GM21723 (cell line): ENCODE measurements around the gene COG5.

ENCODE experiments used
- ATAC-seq: cut with Tn5 transposase; IDR thresholded peaks from one replicate; pipeline ENCODE4 v1.9.1; 2021; ENCODE audit warnings: mild to moderate bottlenecking, moderate library complexity; ENCODE audit not compliant: unreplicated experiment

COG5 gene

DNA sequence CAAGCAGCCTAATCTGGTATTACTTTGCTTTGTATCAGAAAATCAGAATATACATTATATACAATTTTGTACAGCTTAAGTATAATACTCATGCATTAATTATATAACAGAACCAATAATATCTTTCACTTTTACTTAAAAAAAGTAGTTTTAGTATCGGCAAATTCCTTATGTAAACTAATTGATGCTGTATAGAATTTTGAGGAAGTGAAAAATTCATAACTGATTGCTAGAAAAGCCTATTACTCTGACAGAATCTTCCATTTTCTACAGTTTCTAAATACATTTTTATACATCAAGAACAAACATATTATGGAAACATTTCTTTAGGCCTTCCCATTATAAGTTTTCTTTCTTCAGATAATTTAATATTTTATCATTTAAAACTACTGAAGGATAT, 217.8 kb downstream of the COG5 start:
- ATAC-seq = no peak

DNA sequence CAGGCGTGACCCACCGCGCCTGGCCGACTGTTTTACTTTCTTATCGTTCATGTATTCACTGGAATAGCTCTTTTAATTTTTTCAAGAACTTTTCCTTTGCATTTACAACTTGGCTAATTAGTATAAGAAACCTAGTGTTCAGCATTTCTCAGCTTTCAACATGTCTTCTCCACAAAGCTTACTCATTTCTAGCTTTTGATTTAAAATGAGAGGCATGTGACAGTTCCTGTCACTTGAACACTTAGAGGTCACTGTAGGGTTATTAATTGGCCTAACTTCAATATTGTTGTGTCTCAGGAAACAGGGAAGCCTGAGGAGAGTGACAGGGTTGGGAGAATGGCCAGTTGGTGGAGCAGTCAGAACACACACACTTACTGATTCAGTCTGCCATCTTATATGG, 218.9 kb downstream of the COG5 start:
- ATAC-seq = no peak

DNA sequence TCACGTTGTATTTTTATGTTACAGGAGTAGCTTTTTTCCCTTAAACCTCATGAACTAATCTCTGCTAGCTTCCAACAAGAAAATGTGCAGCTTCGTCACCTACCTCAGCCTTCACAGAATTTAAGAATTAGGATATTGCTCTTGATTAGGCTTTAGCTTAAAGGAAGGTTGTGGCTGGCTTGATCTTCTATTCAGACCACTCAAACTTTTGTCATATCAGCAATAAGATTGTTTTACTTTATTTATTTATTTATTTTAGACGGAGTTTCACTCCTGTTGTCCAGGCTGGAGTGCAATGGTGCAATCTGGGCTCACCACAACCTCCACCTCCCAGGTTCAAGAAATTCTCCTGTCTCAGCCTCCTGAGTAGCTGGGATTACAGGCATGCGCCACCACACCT, 219.4 kb downstream of the COG5 start:
- no peak for ATAC-seq

DNA sequence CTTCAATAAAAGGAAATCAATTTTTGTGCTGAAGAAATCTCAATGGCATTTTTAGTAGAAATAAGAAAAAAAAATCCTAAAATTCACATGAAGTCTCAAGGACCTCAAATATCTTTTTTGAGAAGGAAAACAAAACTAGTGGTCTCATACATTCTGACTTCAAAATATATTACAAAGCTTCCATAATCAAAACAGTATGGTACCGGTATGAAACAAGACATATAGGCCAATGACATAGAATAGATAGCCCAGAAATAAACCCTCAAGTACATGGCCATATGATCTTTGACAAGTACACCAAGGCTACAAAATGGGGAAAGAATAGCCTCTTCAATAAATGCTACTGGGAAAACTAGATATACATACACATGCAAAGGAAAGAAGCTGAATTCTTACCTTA, 225.6 kb downstream of the COG5 start:
- no peak for ATAC-seq

DNA sequence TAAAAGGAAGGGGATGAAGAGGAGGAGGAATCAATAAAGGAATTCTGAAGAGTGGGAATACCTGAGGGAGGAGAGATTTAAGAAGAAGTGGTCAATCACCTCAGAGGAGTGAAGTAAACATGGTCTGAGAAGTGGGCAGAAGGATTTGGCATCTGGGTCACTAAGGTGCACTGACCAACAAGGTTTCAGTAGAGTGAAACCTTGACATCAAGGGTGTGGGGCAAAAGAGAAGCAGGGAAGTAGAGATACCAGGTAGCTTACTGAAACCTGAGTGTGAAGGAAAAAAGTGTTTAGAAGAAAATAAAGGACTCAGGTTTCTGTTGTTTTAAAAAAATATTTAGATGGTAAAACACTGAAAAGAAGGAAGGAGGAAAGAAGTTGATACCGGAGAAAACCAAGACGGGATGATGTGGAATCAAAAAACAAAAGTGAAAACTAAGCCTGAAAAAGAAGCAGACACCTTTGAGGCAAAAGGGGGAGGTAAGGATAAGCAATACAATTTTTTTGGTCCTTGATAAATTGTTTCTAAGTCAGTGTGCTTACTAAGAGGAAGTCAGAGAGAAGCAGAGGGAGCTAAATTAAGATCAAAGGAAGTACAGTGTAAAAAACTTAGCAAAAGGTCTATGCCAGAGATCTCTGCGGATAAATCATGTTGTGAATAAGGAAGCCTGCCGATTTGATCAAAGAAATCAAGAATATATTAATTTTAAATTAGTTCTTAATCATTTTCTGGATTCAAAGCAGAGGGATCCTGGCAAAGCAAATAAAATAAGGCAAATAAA, 231.0 kb downstream of the COG5 start:
- peak; percentile 79 for ATAC-seq

DNA sequence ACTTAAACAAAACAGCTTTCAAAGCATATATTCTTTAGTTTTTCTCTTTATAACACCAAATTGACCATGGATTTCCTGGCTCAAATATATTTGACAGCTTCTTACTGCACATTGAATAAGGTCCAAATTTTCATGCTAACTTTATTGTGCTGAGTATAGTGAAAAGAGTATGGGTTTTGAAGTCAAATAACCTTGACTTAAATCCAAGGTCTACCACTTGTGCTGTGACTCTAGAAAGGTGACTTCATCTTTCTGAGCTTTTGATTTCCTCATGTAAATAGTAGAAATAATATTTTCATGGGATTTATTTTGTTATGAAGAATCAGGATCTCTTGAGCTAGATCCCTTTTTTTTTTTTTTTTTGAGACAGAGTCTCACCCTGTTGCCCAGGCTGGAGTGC, 233.2 kb downstream of the COG5 start:
- ATAC-seq = no peak

DNA sequence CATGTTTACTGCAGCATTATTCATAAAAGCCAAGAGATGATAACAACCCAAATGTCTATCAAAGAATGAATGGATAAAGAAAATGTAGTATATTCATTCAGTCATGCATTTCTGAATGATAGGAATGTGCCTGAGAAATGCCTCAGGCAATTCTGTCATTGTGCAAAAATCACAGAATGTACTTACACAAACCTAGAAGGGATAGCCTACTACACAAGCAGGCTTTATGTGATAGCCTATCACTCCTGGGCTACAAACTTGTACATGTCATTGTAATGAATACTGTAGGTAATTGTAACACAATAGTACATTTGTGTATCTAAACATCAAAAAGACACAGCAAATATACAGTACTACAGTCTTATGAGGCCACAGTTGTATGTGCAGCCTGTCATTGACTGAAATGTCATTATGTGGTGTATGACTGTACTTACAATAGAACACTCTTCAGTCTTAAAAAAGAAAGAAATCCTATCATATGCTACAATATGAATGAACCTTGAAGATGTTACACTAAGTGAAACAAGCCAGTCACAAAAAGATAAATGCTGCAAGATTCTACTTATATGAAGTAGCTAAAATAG, 235.6 kb downstream of the COG5 start:
- no peak for ATAC-seq

DNA sequence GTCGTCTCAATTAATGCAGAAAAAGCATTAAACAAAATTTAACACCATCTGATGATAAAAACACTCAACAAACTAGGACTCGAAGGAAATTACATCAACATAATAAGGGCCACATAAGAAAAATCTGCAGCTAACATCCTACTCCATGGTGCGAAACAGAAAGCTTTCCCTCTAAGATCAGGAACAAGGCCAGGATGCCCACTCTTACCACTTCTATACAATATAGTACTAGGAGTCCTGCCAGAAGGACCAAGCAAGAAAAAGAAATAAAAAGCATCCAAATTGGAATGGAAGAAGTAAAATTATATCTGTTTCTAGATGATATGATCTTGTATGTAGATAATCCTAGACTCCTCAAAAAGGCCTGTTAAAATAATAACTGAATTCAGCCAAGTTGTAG, 237.7 kb downstream of the COG5 start:
- no peak for ATAC-seq

DNA sequence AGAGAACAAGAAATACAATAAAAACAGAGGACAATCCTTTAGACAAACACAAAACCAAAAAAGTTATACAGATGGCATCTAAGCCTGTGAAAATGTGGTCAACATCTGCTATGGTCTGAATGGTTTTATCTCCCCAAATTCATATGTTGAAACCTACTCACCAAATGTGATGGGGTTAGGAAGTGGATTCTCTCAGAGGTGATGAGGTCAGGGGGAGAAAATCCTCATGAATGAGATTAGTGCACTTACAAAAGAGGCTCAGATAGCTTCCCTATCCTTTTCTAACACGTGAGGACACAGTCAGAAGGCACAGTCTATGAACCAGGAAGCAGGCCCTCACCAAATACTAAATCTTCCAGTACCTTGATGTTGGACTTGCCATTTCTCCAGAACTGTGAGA, 241.7 kb downstream of the COG5 start:
- ATAC-seq = no peak

DNA sequence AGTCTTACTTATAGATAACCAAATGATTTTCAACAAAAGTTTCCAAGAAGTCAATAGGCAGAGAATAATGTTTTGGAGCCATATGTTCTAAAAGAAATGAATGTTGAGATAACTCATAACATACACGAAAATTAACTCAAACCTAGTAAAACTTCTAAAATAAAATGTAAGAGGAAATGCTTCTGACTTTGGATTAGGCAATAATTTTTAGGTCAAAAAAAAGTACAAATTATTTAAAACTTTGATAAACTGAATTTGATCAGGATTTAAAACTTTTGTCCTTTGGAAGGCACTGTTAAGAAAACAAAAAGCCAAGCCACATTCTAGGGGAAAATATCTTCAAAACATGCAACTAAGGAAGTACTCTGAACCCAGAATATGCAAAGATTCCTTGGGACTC, 242.1 kb downstream of the COG5 start:
- ATAC-seq = no peak

DNA sequence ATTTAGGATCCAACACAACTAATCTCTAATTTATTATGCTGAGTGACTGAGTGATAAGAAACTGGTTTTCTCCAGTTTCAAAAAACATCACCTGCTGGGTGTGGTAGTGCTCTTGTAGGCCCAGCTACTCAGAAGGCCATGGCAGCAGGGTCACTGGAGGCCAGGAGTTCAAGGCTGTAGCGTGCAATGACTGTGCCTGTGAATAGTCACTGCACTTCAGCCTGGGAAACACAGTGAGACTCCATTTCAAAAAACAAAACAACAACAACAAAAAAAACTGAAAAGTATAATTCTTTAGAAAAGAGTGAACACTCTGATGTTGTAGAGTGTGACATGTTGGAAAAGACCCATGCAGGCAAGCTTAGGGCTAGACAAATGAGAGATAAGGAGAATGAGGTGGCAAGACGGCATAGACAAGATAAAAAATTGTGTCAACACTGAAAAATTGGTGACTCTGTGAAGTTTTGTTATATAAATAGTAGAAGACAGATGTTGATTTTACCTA, 243.9 kb downstream of the COG5 start:
- no peak for ATAC-seq

DNA sequence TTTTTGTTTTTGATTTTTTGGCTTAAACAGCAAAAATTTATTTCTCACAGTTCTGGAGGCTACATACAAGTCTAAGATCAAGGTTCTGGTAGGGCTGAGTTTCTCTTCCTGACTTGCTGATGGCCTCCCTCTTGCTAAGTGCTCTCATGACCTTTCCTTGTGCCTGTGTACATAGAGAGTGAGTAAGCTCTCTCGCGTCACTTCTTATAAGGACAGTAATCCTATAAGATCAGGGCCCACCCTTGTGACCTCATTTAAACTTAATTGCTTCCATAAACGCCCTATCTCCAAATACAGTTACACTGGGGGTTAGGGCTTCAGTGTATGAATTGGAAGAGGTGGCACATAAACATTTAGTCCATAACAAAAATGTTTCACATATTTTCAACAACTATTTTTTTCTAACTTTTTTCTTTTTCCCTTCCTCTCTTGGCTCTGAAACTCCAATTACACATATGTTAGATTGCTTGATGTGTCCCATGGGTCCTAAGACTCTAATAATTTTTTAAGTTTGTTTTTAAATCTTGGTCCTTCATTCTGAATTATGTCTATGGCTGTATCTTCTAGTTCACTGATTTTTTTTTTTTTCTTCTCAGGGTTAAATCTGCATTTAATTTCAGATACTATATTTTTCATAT, 245.1 kb downstream of the COG5 start:
- no peak for ATAC-seq

DNA sequence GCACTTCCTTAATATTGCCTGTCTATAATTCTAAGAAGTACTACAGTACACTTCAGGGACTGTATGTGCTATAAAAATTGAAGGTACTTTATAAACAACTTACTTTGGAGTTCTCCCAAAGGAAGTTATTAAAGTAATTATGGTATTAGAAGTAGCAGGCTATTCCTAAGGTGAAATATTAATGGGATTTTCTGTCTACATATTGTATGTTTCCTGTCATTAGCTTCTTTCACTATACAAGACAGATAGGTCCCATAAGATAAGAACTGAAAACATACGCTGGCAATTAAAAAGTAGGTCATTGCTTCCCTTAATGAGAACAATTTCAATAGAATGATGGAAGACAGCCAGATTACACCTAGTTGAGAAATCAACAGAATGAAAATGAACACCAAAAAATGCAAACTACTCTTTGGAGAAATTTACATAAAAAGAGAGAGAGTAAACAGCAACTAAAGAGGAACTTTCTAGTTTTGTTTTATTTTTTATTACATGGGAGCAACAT, 248.0 kb downstream of the COG5 start:
- ATAC-seq = no peak

DNA sequence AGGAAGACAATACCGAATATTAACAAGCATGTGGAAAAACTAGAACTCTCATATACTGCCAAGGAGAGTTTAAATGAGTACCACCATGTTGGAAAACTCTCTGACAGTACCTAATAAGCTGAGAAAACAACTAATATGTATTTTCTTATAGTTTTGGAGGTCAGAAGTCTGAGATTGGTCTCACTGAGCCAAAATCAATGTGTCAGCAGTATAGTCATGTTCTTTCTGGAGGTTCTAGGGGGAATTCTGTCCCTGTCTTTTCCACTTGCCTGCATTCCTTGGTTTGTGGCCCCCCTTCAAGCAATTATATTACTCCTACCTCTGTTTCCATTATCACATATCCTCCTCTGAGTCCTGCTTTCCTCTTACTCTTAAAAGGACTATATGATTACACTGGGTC, 250.4 kb downstream of the COG5 start:
- no peak for ATAC-seq

DNA sequence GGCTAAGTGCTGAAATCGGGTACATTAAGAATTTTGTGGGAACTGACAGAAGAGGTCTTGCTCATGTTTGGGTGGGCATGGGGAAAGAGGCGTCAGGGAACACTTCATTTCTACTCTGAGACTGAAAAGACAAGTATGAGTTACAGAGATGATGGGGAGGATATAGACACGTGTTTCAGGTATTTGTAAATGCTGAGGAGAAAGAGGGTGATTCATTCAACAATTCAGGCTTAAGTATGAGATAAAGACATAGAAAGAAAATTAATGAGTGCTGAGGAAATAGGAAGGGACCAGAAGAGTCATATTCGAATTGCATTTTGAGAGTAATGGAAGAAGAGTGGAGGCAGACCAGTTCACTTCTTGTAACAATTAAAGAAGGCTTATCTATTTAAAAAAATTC, 251.3 kb downstream of the COG5 start:
- no peak for ATAC-seq

DNA sequence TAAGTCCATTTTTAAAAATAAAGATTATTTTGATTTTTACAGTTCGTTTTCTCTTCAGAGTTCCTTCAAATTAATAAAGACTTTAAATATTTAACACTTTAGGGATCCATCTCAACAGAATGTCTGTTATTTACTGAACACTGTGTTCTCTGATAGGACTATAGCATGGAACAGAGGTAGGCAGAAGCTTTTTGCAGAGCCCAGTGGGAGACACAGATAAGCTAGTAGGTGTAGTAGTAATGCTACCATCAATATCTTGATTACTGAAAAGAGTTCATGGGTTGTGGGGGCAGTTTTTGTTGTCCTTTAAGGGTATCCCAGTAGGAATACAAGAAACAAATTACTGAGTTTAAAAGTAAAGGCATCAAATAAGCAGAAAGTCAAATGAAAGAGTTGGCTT, 254.4 kb downstream of the COG5 start:
- ATAC-seq = no peak

DNA sequence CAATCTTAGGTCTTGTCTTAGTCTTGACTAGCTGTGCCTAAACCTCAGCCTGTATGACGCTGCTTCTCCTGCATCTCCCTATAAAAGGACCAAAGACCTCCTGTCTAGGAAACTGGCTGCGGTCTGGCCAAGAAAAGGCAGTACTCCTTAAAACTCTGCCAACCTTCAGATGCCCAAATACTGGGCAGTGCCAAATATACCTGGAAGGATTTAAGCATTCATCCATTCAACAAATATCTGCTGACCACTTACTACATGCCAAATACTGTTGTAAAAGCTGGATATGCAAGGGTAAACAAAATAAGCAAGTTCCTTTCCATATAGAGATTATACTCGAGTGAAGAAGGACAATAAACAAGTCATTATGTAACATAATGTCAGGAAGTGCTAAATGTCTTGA, 259.1 kb downstream of the COG5 start:
- no peak for ATAC-seq

DNA sequence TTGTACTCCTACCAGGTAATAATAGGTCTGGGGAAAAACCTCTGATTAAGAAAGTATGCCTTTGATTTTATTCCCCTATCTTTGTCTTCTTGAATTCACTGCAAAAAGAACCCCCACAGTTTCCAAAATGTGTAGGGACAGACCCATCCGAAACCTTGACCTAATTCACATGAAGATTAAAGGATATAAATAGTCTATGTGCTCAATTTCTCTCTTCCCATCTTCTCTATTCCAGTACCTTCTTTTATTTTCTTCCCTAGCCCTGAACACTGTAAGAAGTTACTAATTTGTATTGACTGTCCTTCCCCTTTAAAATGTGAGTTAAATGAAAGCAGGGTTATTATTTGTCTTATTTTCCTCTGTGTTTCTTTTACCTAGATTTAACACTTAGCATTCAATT, 259.7 kb downstream of the COG5 start:
- ATAC-seq = no peak

DNA sequence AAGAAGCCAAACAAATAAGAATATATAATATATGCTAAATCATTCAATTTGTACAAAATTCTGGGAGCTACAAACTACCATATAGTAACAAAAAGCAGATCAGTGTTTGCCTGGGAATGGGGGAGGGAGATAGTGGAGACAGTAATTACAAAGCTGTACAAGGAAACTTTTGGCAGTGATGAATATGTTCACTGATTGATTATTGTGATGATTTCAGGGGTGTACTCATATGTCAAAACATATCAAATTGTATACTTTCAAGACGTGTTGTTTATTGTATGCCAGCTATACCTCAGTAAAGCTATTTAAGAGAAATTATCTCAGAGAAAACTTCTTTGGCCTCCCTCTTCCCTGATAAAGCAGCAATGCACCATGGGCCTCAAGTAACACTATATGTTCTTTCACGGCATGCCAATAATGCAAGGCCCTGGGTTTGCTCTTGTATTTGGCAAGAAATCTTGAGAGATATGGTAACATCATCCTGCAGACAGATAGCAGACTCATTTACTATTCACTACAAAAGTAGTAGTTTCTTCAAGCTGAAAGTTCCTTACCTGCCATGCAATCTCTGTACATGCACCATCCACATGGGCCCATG, 261.4 kb downstream of the COG5 start:
- ATAC-seq = no peak

DNA sequence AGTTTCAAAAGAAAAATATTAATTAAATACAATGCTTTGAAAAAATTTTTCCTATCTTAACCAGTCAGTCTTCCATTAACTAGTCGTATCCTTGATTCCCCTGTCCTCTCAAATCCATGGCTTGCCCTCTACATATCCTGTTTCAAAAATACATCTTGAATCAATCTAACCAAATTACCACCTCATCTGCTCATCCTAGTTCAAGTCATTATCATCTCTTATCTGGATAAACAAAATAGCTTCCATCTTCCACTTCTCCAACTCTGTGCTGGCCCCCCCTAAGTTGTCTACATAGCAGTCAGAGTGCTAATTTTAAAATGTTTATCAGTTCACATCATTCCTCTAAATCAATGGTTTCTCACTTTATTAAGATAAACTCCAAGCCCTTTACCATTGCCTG, 269.5 kb downstream of the COG5 start:
- ATAC-seq = no peak

DNA sequence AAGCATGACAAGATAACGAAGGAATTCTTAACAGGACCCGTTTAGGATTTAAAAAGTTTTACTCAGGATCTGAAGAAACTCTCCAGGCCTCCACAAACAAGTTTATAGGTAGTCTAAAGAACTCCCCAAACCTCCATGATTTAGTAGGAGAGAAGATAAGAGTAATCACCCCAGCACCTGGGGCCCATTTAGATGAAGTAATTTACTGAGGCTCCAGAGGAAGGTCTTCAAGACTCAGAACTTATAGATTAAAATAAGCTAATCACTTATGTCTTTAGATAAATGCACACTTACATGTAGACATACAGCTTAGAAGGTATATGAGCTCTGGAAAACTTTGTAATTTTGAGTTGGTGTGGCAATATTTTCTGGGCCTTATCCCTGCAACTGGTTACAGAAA, 271.1 kb downstream of the COG5 start:
- ATAC-seq = no peak

DNA sequence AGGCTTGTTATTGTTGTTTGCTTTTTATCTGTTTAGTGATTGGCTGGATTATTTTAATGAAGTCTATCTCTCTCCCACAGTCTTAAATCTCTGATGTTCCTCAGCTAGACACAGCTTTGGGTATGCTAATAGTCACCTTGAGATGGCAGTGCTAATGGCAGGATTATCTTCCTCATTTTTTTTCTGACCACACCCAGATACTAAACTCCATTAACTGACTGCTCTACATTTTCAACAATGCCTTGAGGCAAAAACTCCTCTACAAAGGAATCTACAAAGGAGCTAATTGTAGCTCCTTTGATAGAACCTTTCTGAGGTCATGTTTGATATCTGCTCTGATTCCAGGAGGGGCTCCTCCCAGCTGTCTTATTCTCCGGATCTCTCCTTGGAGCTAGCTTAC, 272.3 kb downstream of the COG5 start:
- ATAC-seq = no peak
